Ammon's horn (tissue), 1 donor: ENCODE results near the gene PRSS33.

Experiments
- DNase-seq: peaks from one replicate; pipeline ENCODE4 v3.0.0-alpha.2; 2016; ENCODE audit warnings: low spot score

Gene PRSS33

GRCh38 chr16:2787406-2787805, at the start of gene PRSS33:
PRSS33 (minus strand) TSS chr16:2787560; CDS start chr16:2786547, 1,013 bp downstream.
- DNase-seq, result no peak

GRCh38 chr16:2836646-2837508, 49.5 kb upstream of the PRSS33 start:
- DNase-seq, result no peak

GRCh38 chr16:2835638-2836493, 48.5 kb upstream of the PRSS33 start:
- DNase-seq, result peak; percentile 17

- no peak for DNase-seq
Measured at GRCh38 chr16:2834968-2835367, 47.6 kb upstream of the PRSS33 start.

- no peak for DNase-seq
Measured at GRCh38 chr16:2833776-2834175, 46.4 kb upstream of the PRSS33 start.

GRCh38 chr16:2831203-2831602, 43.8 kb upstream of the PRSS33 start:
- no peak for DNase-seq

- no peak for DNase-seq
Measured at GRCh38 chr16:2830355-2830695, 43.0 kb upstream of the PRSS33 start.

- no peak for DNase-seq
Measured at GRCh38 chr16:2829501-2830354, 42.4 kb upstream of the PRSS33 start, which contains the start of gene ZG16B. ZG16B (plus strand) TSS chr16:2830303; CDS start chr16:2830442, 139 bp downstream.

GRCh38 chr16:2828876-2829430, 41.6 kb upstream of the PRSS33 start:
- DNase-seq, result no peak

GRCh38 chr16:2828521-2828840, 41.1 kb upstream of the PRSS33 start:
- DNase-seq, result no peak

- DNase-seq, result no peak
Measured at GRCh38 chr16:2827831-2828520, 40.6 kb upstream of the PRSS33 start.

GRCh38 chr16:2827374-2827791, 40.0 kb upstream of the PRSS33 start:
- DNase-seq, result no peak

GRCh38 chr16:2826591-2827373, 39.4 kb upstream of the PRSS33 start:
- no peak for DNase-seq

GRCh38 chr16:2825906-2826305, 38.5 kb upstream of the PRSS33 start:
- DNase-seq, result no peak

GRCh38 chr16:2825049-2825742, 37.8 kb upstream of the PRSS33 start:
- no peak for DNase-seq

- no peak for DNase-seq
Measured at GRCh38 chr16:2824626-2825025, 37.3 kb upstream of the PRSS33 start.

GRCh38 chr16:2822496-2822895, 35.1 kb upstream of the PRSS33 start:
- DNase-seq, result no peak

- DNase-seq, result no peak
Measured at GRCh38 chr16:2822158-2822495, 34.8 kb upstream of the PRSS33 start.

GRCh38 chr16:2821487-2822157, 34.3 kb upstream of the PRSS33 start:
- no peak for DNase-seq
